HG03469 (cell line): ENCODE data around the gene RAB40A.
"Not testable (repeated sequence)": the region's sequence is repeated elsewhere in the genome, so short reads cannot be mapped to it uniquely, and the experiment has no call there.

Source experiments
- ATAC-seq: cut with Tn5 transposase; IDR thresholded peaks from one replicate; pipeline ENCODE4 v1.9.1; 2021; ENCODE audit warnings: mild to moderate bottlenecking, moderate library complexity, moderate number of reproducible peaks; ENCODE audit not compliant: unreplicated experiment

RAB40A gene

DNA sequence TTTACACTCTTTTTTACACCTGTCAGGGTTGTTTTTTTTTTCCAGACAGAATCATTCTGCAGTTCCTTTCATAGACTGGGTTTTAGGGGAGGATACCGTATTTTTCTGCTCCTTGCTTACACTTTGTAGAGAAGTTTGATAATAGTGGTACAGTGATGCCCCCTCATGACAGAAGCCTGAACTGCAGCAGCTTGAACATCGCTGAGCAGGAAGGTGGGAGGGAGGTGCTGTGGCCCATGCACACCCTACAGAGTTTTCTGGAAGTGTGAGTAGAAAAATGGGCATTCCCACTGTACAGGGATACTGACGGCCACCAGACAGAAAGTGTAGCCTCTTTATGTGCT is 54.5 kb downstream of the RAB40A start:
- ATAC-seq = peak; percentile 96

GRCh38 chrX:103464072-103464773 is 55.1 kb downstream of the RAB40A start:
- peak; percentile 52 for ATAC-seq

- no peak for ATAC-seq
Measured at GRCh38 chrX:103461156-103461555, 58.1 kb downstream of the RAB40A start.

DNA sequence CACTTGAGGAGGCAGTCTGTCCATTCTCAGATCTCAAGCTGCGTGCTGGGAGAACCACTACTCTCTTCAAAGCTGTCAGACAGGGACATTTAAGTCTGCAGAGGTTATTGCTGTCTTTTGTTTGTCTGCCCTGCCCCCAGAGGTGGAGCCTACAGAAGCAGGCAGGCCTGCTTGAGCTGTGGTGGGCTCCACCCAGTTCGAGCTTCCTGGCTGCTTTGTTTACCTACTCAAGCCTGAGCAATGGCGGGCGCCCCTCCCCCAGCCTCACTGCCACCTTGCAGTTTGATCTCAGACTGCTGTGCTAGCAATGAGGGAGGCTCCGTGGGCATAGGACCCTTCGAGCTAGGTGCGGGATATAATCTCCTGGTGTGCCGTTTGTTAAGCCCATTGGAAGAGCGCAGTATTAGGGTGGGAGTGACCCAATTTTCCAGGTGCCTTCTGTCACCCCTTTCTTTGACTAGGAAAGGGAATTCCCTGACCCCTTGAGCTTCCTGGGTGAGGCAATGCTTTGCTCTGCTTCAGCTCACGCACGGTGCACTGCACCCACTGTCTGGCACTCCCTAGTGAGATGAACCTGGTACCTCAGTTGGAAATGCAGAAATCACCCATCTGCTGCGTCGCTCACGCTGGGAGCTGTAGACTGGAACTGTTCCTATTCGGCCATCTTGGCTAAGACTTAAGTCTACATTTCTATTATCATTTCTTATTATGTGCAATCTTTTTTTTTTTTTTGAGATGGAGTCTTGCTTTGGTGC is 59.1 kb downstream of the RAB40A start:
- ATAC-seq = not testable (repeated sequence)

- ATAC-seq = no peak
Measured at GRCh38 chrX:103453655-103454054, 65.6 kb downstream of the RAB40A start.
